A172 (cell line): ENCODE results near the gene ZNF735. TPM values are rescaled to one million over a fixed set of nuclear protein-coding genes. Genes with fewer than 3 reads are reported as not detected.
"Not testable (repeated sequence)": the region's sequence is repeated elsewhere in the genome, so short reads cannot be mapped to it uniquely, and the experiment has no call there.

Experiments used
- DNase-seq: peaks from one replicate; pipeline ENCODE4 v3.0.0-alpha.2; 2015; ENCODE audit warnings: low spot score
- total RNA-seq: library from RNA; depleted of rRNA; stranded (reverse); fragments of >200 nt; shearing (Covaris generic); gene quantifications from 2 replicates; pipeline ENCODE4 v1.2.3, GENCODE V29; 2014; rRNA removed

ZNF735 gene
- total RNA-seq, result not detected in 2 replicates

DNA sequence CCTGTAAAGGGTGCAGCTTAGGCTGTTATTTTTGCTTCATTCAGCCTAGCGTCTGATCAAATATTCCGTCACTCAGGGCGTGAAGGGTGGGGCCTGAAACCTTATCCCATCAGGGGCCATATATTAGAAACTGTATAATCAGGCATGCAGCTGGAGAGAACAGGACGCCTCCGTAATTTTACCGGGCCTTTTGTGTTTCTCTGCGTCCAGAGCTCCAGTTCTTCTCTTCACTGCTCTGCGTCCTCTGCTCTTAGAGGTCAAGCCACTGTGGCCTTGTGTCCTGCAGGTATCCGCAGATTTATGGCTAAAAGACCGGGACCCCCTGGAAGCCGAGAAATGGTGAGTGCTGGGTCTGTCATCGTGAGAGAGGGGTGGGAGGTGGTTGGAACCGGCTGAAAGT is at the start of gene ZNF735:
Gene ZNF735 (plus strand): TSS at position 301 of the 400 bp plus-strand sequence. CDS start 0 bp downstream, at position 301.
- DNase-seq, result no peak

DNA sequence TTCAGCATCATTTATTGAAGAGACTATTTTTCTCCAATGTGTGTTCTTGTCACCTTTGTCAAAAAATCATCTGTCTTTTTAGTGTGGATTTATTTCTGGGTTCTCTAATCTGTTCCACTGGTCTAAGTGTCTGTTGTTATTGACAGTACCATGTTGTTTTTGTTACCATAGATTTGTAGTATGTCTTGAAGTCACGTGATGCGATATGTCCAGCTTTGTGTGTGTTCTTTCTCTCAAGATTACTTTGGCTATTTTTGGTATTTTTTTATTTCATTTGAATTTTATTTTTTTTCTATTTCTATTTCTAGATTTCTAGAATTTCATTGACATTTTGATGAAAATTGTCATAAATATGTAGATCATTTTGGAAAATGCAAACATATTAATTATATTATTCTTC is 36.0 kb upstream of the ZNF735 start:
- DNase-seq, result not testable (repeated sequence)

DNA sequence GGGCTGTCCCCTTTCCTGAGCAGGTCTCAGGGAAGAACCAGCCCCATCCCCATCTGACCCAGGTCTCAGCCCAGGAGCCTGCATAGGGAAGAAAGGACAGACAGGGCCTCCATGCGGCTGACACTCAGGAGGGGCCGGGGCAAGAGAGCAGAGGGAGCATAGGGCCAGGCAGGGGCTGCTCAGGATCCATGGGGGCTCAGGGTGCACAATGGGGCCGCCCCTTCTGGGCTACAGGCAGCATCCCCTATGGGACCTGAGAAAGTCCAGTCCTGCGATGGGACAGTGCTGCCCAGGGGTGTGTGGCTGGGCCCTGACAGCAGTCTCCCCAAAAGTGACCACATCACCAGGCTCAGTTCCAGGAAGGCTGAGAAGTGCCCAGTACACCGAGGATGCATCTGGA is 32.7 kb upstream of the ZNF735 start:
- no peak for DNase-seq

DNA sequence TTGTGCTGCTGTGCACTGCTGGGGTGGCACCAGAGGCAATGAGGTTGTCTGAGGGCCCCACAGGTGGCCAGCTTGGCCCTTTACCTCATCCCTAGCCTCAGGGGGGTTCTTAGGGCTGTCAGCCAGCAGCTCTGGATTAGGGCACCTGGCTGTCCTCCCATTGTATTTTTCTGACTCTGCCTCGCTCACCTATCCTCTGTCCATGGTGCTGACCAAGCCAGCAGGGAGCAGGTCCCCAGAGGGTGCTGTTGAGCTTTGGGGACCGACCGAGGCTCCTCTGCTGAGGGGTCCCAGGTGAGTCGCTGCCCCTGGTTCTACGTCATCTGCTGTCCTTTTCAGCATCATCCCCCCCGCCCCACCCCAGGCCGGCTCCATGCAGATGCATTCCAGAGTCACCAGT is 32.1 kb upstream of the ZNF735 start:
- no peak for DNase-seq

DNA sequence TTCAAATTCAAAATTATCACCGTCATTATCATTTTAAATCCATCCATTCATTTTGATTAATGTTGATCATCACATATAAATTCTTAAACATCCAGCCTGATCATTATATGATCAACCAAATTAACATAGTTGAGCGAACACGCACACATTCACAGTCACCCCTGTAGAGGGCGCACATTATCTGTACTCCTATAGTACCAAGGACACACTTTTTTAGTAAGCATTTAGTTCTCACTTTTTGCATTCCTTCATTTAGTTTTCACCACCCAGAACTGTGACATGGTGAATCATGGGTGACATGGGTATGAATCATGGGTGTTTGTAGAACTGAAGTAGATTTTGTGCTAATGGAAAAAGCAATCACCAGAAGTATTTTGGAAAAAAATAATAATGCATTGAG is 26.0 kb upstream of the ZNF735 start:
- no peak for DNase-seq

DNA sequence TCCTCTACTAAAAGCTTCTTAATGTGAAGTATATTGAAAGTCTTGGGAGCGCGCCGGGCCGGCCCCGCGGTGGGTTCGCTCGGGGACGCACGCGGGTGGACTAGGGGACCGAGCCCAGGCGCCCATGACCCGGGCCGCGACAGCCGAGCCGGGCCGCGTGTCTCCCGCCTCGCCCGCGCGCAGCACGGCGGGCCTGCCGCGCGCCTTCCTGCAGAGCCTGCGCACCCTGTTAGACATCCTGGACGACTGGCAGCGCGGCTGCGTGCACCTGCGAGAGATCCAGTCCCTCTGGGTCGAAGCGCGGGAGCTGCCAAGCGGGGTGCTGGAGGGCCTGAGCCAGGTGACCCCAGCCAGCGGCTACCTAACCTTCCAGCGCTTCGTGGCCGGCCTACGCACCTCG is 25.4 kb upstream of the ZNF735 start:
- no peak for DNase-seq

DNA sequence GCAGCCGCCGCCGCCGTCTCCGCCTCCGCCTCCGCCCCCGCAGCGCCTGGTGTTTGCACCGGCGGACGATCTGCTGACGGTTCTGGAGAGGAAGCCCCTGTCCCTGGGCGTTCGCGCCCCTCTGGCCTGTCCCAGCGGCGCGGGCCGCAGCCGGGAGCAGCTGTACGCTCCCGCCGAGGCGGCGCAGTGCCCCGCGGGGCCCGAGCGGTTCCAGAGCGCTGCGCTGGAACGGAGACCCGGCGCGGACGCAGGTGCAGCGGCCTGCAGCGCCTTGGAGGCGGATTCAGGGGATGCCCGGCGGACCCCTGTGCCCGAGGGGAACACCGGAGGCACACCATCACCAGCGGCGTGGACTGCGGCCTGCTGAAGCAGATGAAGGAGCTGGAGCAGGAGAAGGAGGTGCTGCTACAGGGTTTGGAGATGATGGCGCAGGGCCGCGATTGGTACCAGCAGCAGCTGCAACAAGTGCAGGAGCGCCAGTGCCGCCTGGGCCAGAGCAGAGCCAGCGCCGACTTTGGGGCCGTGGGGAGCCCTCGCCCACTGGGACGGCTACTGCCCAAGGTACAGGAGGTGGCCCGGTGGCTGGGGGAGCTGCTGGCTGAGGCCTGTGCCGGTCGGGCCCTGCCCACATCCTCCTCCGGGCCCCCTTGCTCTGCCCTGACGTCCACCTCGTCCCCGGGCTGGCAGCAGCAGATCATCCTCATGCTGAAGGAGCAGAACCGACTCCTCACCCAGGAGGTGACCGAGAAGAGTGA is 24.8 kb upstream of the ZNF735 start:
- no peak for DNase-seq

DNA sequence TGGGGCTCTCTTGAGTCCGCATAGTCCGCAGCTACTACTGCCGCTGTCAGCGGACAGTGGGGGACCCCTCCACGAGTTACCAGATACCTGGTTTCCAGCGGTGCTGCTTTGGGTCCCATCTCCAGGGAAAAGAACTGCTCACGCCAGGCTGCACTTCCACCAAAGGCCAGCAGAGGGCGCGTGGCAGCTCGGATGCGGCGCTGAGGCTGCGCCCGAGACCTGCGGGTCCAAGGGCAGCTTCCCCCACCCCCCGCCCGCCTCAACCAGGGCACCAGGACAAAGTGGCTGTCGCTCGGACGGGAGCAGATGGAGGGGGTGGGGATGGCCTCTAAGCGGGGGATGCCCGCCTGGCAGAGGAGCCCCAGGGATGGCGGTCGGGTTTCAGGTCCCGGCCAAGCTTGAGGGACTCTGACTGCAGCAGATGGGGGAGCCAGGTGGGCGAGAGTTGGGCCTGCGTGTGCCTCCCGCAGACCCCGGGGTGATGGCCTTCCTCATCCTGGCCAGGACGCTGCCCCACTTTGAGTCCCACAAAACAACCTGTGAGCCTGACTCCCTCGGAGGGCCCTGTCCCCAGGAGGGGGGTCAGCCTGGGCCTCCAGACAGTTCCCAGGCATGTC is 23.8 kb upstream of the ZNF735 start:
- no peak for DNase-seq

DNA sequence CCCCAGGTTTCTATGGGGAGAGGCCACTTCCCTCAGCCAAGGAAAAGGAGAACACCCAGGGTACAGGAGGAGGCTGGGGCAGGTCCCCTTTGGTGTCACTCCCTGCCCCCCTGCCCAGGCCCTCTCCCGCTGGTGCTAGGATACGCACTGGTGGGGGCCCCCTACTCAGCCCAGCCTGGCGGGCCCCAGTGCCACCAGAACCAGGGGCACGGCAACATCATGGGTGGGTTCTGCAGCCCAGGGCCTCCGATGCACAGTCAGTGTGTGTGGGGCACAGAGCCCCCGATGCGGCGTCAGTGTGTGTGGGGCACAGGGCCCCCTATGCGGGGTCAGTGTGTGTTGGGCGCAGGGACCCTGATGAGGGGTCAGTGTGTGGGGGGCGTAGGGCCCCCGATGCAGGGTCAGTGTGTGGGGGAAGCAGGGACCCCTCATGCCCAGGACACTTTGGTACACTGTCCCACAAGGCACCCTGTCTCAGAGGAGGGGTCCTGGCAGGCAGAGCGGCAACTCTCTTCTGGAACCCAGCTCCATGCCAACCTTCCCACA is 23.1 kb upstream of the ZNF735 start:
- no peak for DNase-seq

DNA sequence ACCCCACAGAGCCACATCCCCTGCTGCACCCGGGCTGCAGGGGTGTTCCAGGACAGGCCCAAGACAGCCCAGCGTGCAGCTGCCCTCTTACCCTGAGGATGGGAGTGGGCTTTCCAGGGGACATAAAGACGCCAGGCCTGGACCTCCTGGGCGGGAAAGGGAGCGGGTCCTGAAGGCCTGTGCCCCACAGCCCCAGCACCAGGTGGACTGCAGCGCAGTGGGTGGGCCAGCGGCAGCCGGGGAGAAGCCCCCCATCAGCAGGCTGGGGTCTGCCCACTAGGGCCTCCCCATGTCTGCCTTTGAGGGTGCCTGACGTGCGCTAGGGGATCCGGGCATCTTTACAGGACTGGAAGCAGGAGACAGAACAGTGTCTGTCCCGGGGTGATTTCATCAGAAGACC is 22.6 kb upstream of the ZNF735 start:
- DNase-seq, result no peak

DNA sequence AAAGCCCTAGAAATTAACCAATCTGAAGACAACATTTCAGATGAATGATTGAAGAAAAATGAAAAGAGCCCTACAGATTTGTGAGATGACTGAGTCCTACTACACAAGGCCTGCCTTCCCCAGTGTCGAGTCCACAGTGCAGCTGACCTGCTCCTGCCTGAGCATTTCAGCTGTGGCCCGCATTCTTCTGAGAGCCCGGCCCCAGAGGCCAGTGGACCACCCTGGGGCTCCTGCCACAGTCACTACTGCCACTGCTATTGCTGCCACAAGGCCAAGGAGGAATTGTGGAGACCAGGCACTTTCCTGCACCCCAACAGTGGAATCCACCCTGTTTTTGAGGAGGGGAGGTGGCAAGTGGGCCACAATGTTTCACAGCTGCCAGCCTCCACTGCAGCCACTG is 19.6 kb upstream of the ZNF735 start:
- DNase-seq, result no peak

DNA sequence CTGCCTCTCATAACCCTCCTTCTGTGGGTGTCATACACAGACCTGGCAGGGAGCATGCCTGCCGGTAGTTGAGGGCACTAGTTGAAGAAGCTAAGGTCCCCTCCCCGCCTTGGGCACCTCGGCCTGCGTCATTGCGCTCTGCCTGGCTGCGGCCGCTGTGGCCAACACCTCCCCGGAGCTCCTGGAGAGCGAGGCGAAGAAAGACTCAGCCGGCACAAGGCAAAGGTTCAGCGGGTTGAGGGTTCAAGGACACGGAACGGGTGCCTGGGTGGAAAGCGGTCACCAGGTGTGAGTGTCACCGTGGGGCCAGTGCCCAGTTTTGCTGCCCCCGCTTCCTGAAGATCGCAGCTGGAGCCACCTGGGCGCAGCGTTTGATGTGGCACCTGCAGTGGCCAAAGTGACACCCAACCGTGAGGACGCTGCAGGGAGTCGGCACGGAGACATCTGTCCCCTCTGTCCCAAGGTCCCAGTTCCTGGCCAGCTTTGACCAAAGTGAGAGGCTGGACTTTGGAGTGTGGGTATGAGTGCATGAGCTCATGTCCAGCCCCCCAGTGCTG is 14.8 kb upstream of the ZNF735 start:
- DNase-seq, result no peak

DNA sequence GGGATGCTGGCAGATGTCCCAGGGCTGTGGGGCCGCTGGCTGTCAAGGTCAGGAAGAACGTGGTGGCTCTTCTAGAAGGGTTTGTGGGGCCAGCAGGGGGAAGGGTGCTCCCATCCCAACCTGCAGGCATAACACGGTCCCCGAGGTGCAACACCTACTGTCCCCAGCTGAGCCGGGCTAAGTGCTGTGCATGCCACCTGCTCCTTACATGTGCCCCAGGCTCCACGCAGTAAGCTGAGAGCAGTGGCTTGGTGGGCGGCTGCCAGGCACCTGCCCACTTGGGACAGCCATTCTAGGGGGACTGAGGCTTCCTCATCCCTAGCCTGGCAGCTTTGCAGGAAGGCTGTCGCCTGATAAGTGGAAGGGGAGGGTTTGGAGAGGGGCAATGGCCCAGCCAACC is 14.2 kb upstream of the ZNF735 start:
- no peak for DNase-seq

DNA sequence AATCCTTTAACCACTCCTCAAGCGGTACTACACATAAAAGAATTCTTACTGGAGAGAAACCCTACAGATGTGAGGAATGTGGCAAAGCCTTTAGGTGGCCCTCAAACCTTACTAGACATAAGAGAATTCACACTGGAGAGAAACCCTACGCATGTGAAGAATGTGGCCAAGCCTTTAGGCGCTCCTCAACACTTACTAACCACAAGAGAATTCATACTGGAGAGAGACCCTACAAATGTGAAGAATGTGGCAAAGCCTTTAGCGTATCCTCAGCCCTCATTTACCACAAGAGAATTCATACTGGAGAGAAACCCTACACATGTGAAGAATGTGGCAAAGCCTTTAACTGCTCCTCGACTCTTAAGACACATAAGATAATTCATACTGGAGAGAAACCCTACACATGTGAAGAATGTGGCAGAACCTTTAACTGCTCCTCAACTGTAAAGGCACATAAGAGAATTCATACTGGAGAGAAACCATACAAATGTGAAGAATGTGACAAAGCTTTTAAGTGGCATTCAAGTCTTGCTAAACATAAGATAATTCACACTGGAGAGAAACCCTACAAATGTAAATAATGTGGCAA is 12.8 kb downstream of the ZNF735 start:
- DNase-seq, result not testable (repeated sequence)

DNA sequence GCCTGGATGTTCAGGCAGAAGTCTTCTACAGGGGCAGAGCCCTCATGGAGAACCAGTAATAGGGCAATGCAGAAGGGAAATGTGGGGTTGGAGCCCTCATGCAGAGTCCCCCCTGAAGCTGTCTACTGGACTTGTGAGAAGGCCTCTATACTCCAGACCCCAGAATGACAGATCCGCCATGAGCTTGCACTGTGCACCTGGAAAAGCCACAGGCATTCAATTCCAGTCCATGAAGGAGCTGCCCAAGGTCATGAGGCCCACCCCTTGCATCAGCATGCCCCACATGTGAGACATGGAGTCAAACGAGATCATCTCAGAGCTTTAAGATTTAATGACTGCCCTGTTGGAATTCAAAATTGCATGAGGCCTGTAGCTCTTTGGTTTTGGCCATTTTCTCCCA is 16.4 kb downstream of the ZNF735 start:
- no peak for DNase-seq

DNA sequence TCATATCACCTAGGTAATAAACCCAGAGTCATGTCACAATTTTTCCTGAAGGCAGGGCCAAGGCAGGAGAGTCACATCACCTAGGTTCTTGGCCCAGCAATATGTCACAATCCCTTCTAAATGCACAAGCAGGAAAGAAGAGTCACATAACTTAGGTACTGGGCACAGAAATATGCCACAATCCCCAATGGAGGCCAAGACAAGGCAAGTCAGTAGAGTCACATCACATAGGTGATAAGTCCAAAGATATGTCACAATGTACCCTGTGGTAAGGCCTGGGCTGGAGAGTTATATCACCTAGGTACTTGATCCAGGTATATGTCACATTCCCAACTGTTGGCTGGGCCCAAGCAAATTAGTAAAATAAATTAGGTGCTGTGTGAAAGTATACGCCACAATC is 21.2 kb downstream of the ZNF735 start, which contains the start of gene ZNF679:
Gene ZNF679 (plus strand): TSS at position 301 of the 400 bp plus-strand sequence. CDS start 20,644 bp downstream, outside the sequence.
- DNase-seq, result not testable (repeated sequence)

DNA sequence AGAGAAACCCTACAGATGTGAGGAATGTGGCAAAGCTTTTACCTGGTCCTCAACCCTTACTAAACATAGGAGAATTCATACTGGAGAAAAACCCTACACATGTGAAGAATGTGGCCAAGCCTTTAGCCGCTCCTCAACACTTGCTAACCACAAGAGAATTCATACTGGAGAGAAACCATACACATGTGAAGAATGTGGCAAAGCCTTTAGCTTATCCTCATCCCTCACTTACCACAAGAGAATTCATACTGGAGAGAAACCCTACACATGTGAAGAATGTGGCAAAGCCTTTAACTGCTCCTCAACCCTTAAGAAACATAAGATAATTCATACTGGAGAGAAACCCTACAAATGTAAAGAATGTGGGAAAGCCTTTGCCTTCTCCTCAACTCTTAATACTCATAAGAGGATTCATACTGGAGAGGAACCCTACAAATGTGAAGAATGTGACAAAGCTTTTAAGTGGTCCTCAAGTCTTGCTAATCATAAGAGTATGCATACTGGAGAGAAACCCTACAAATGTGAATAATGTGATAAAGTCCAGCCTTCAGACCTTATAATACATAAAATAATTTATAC is 59.4 kb downstream of the ZNF735 start:
- no peak for DNase-seq

Other genes starting within 250 kb of the ZNF735 start
- gene ZNF722, start 208.4 kb upstream of the ZNF735 start, total RNA-seq, result not detected in 2 replicates
- gene ZNF727, start 161.8 kb upstream of the ZNF735 start, total RNA-seq, result not detected in 2 replicates
- gene ZNF679, start 21.3 kb downstream of the ZNF735 start, total RNA-seq, result not detected in 2 replicates
- gene ZNF736, start 106.8 kb downstream of the ZNF735 start, total RNA-seq, result 1.1 and 3.5 TPM in 2 replicates